HepG2 (cell line): ENCODE results near the gene BBS9. TPM values are rescaled to one million over a fixed set of nuclear protein-coding genes. Genes with fewer than 3 reads are reported as not detected.

Experiments used
- ATAC-seq: fragments of 200-7000 bp; cut with Tn5 transposase; 3 replicates; pipeline ENCODE4 v1.9.1; 2020; ENCODE audit warnings: mild to moderate bottlenecking, moderate library complexity
- BruUV-seq: library from RNA; stranded (reverse); fragments of 400-500 nt; replicated peaks from 2 replicates; lab custom pipeline; 2021; lab: Mats Ljungman, UMichigan
- CTCF ChIA-PET: fragments of 300-600 bp; formaldehyde crosslinking; extraction: SDS; loops from one replicate; lab custom pipeline; 2021; ENCODE audit warnings: low total read pairs, inconsistent platforms, low intra/inter-chr PET ratio; lab: Yijun Ruan, JAX
- POLR2A ChIA-PET: fragments of 350-600 bp; sonication (Branson Sonifier 250); formaldehyde crosslinking; loops from one replicate; lab custom pipeline; 2020; ENCODE audit warnings: antibody characterized with exemption, inconsistent platforms; lab: Yijun Ruan, JAX
- DNase-seq: peaks from one replicate; pipeline ENCODE4 v3.0.0-alpha.2; 2015; ENCODE audit warnings: low spot score
- FAIRE-seq: peaks from 3 replicates; lab custom pipeline; 2011; peaks lifted over from hg19 to GRCh38; lab: Jason Lieb, UNC
- H2AFZ ChIP-seq: one replicate; pipeline ENCODE4 v1.6.1; 2011; ENCODE audit warnings: low read length, inconsistent platforms
- H3K27ac ChIP-seq: fragments of 300-600 bp; 3 replicates; pipeline ENCODE4 v1.8.0; 2011; ENCODE audit warnings: mixed run types, mild to moderate bottlenecking, mixed read lengths, low read length, inconsistent platforms; ENCODE audit not compliant: insufficient read depth; ENCODE audit errors: extremely low read length
- H3K27me3 ChIP-seq, 2 experiments: fragments of 200-600 bp in 1 of 2; 2 replicates in 1 of 2; 3 replicates in 1 of 2; pipeline versions ENCODE4 v1.6.0 to v1.8.0; 2011; ENCODE audit warnings: low read length in 2 of 2, mild to moderate bottlenecking in 2 of 2, moderate library complexity in 2 of 2, inconsistent platforms in 1 of 2; ENCODE audit not compliant: insufficient read depth in 2 of 2, control insufficient read depth in 1 of 2
- H3K36me3 ChIP-seq, 2 experiments: fragments of 200-600 bp in 1 of 2; replicated peaks in 1 of 2; 2 replicates in 1 of 2; 3 replicates in 1 of 2; pipeline versions ENCODE4 v1.5.1 to v1.8.0; 2011; ENCODE audit warnings: low read length in 2 of 2, inconsistent platforms in 1 of 2; ENCODE audit not compliant: insufficient read depth in 2 of 2, control insufficient read depth in 1 of 2
- H3K4me1 ChIP-seq: 2 replicates; pipeline ENCODE4 v1.5.1; 2012; ENCODE audit warnings: low read length, inconsistent platforms; ENCODE audit not compliant: insufficient read depth
- H3K4me2 ChIP-seq: 2 replicates; pipeline ENCODE4 v1.6.0; 2011; ENCODE audit warnings: low read depth, low read length, inconsistent platforms
- H3K4me3 ChIP-seq, 3 experiments: fragments of 200-600 bp in 1 of 3; sonication (generic), shearing (Covaris generic) in 1 of 3; replicated peaks in 1 of 3; 2 replicates each; pipeline ENCODE4 v1.5.1; 2011 to 2016; ENCODE audit warnings: low read length in 3 of 3, inconsistent platforms in 2 of 3, low read depth in 2 of 3, mild to moderate bottlenecking in 2 of 3, control low read depth in 1 of 3, mixed read lengths in 1 of 3; ENCODE audit not compliant: insufficient read depth in 1 of 3
- H3K79me2 ChIP-seq: one replicate; pipeline ENCODE4 v1.6.1; 2011; ENCODE audit warnings: low read length, inconsistent platforms; ENCODE audit not compliant: insufficient read depth
- H3K9ac ChIP-seq: 2 replicates; pipeline ENCODE4 v1.6.0; 2011; ENCODE audit warnings: mild to moderate bottlenecking, low read depth, low read length, inconsistent platforms; ENCODE audit not compliant: insufficient read depth
- H3K9me3 ChIP-seq: 2 replicates; pipeline ENCODE4 v1.5.1; 2012; ENCODE audit warnings: mild to moderate bottlenecking, low read length
- H4K20me1 ChIP-seq: 2 replicates; pipeline ENCODE4 v1.6.0; 2011; ENCODE audit warnings: inconsistent platforms, mild to moderate bottlenecking, low read length, moderate library complexity; ENCODE audit not compliant: insufficient read depth
- CHD4 ChIP-seq: fragments of 200-600 bp; sonication (generic); IDR thresholded peaks from 2 replicates; pipeline ENCODE4 v1.7.0; 2017; ENCODE audit warnings: mild to moderate bottlenecking, low read length, borderline replicate concordance
- FOXK1 ChIP-seq: sonication (generic); formaldehyde crosslinking; IDR thresholded peaks from 2 replicates; pipeline ENCODE4 v1.4.0; 2020; ENCODE audit warnings: low read depth, missing genetic modification reagents, borderline replicate concordance
- RFXAP ChIP-seq: sonication (generic); formaldehyde crosslinking; IDR thresholded peaks from 2 replicates; pipeline ENCODE4 v1.4.0; 2020; ENCODE audit warnings: missing genetic modification reagents, borderline replicate concordance
- SIX1 ChIP-seq: sonication (generic); formaldehyde crosslinking; IDR thresholded peaks from 2 replicates; pipeline ENCODE4 v1.4.0; 2020; ENCODE audit warnings: missing genetic modification reagents, borderline replicate concordance
- SP5 ChIP-seq: IDR thresholded peaks from 2 replicates; pipeline ENCODE4 v1.6.1; 2016; ENCODE audit warnings: low read depth, borderline replicate concordance
- in situ Hi-C: cut with HindIII; loops from 2 replicates; pipeline ENCODE4 v1.10.0; 2017; ENCODE audit warnings: low pct_unique_long_range_greater_than_20kb; ENCODE audit not compliant: extremely low pct_ligation_motif_present
- intact Hi-C: fragments of 100-400 bp; cut with micrococcal nuclease; formaldehyde crosslinking; loops from one replicate; pipeline ENCODE4 v1.10.0; 2022; ENCODE audit not compliant: unreplicated experiment
- polyA plus RNA-seq, 8 experiments: library from polyadenylated mRNA; depleted of rRNA in 3 of 8; stranded (reverse) in 7 of 8; unstranded in 1 of 8; fragments of >200 nt; fragmentation: Illumina TruSeq in 4 of 8; extraction: Trizol in 4 of 8; gene quantifications; 2 replicates each; pipeline versions ENCODE4 v1.2.1 to v1.2.3, GENCODE V29; 2011 to 2016; ENCODE audit warnings: low read depth in 4 of 8, missing spikeins in 1 of 8, mixed read lengths in 1 of 8; ENCODE audit not compliant: insufficient read depth in 1 of 8
- total RNA-seq, 5 experiments: library from RNA; depleted of rRNA; stranded (reverse); fragments of >200 nt; fragmentation: Illumina TruSeq; extraction: Trizol; gene quantifications; 2 replicates each; pipeline ENCODE4 v1.2.3, GENCODE V29; 2016; ENCODE audit warnings: low read depth in 1 of 5
- TF ChIP-seq, protein P1 (sequence below): IDR thresholded peaks from 2 replicates; pipeline ENCODE4 v1.6.1; 2016; ENCODE audit warnings: low read depth
- TF ChIP-seq, protein P2 (sequence below): sonication (generic); formaldehyde crosslinking; IDR thresholded peaks from 2 replicates; pipeline ENCODE4 v1.4.0; 2020; ENCODE audit warnings: missing genetic modification reagents

The BBS9 gene
- total and polyA plus RNA-seq, 2 of the 13 experiments (the other 11 are each of a cell fraction or from before 2014, with no cell fraction given): 5.1 to 7.8 TPM

DNA sequence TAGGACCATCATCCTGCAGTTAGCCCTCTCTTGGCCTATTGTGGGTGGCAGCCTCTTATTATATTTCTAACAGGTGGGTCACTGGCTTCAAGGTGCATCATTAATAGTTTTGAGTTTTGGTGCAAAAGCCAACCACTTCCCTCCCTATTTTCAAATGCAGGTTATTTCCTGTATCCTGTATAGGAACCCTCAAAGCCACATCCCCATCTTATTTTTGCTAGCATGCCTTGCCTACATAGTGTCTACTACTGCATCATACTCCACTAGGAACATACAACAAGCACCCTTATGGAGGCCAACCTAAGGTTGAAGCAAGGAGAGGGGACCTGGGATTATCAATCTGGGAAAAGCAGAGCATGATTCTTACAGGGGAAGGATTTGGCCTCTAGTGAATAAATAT, 264.4 kb downstream of the BBS9 start:
- no peak for TF ChIP-seq SIX1 (CRISPR knock-in tag)
- TF ChIP-seq, protein P1, sequence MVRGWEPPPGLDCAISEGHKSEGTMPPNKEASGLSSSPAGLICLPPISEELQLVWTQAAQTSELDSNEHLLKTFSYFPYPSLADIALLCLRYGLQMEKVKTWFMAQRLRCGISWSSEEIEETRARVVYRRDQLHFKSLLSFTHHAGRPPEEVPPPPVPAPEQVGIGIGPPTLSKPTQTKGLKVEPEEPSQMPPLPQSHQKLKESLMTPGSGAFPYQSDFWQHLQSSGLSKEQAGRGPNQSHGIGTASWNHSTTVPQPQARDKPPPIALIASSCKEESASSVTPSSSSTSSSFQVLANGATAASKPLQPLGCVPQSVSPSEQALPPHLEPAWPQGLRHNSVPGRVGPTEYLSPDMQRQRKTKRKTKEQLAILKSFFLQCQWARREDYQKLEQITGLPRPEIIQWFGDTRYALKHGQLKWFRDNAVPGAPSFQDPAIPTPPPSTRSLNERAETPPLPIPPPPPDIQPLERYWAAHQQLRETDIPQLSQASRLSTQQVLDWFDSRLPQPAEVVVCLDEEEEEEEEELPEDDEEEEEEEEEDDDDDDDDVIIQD (CRISPR knock-in tag): no peak
- Histone ChIP-seq H3K9ac (no peak overlapping the region), H2AFZ (no peak overlapping the region), H3K79me2 (no peaks in the 10 kb centered on the region), H4K20me1 (no peaks in the 10 kb centered on the region), H3K4me1 (no peaks in the 10 kb centered on the region), H3K4me3 (no peak overlapping the region), H3K4me2 (no peak overlapping the region), H3K27ac (no peak overlapping the region), H3K9me3 (no peaks in the 10 kb centered on the region), H3K36me3 (no peaks in the 10 kb centered on the region), H3K27me3 (no peaks in the 10 kb centered on the region)
- CTCF ChIA-PET: no interaction called here
- no peak for DNase-seq
- no TSS peak for BruUV-seq
- POLR2A ChIA-PET: no interaction called here
- no peak for ATAC-seq
- intact Hi-C loops (no loop called here), in situ Hi-C loops (no loop called here)
- no peak for FAIRE-seq

DNA sequence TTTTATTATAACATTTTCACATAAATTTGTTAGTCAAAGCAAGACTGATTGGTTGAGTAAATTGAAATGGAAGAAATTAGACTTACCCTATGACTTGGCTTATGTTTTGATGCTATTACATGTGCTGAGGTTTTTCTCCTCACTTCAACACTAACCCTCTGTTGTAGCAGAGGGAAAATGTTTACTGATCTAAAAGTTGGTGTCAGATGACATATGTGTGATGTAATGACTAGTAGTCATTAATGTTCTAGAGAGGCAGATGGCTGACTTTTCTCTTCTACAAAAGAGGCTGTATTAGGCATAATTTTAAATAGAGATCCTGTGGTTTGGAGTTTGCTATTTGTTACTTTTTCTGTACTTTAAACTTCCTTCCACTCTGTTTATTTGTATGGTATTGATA, 266.0 kb downstream of the BBS9 start:
- no peak for FAIRE-seq
- no TSS peak for BruUV-seq
- POLR2A ChIA-PET: no interaction called here

More for the DNA sequence above, 266.0 kb downstream of the BBS9 start:
- Histone ChIP-seq H3K4me2 (no peak overlapping the region), H3K27ac (no peak overlapping the region), H3K4me1 (no peaks in the 10 kb centered on the region), H3K9ac (no peak overlapping the region), H4K20me1 (no peaks in the 10 kb centered on the region), H2AFZ (no peak overlapping the region), H3K27me3 (no peaks in the 10 kb centered on the region), H3K4me3 (no peak overlapping the region), H3K79me2 (no peaks in the 10 kb centered on the region), H3K9me3 (no peaks in the 10 kb centered on the region), H3K36me3 (no peaks in the 10 kb centered on the region)
- ATAC-seq (no peak), DNase-seq (no peak)
- TF ChIP-seq, protein P2, sequence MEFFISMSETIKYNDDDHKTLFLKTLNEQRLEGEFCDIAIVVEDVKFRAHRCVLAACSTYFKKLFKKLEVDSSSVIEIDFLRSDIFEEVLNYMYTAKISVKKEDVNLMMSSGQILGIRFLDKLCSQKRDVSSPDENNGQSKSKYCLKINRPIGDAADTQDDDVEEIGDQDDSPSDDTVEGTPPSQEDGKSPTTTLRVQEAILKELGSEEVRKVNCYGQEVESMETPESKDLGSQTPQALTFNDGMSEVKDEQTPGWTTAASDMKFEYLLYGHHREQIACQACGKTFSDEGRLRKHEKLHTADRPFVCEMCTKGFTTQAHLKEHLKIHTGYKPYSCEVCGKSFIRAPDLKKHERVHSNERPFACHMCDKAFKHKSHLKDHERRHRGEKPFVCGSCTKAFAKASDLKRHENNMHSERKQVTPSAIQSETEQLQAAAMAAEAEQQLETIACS: no peak
- TF ChIP-seq RFXAP (CRISPR knock-in tag) (no peak), FOXK1 (CRISPR knock-in tag) (no peak), SP5 (CRISPR knock-in tag) (no peak), CHD4 (no peak)
- CTCF ChIA-PET: no interaction called here
- in situ Hi-C loops (no loop called here), intact Hi-C loops (no loop called here)
